HG03060 (cell line): Measurements from ENCODE around the gene ZC3H18.

Source experiments
- ATAC-seq: cut with Tn5 transposase; IDR thresholded peaks from one replicate; pipeline ENCODE4 v1.9.1; 2021; ENCODE audit warnings: low read depth, moderate number of reproducible peaks; ENCODE audit not compliant: unreplicated experiment

Gene ZC3H18

DNA sequence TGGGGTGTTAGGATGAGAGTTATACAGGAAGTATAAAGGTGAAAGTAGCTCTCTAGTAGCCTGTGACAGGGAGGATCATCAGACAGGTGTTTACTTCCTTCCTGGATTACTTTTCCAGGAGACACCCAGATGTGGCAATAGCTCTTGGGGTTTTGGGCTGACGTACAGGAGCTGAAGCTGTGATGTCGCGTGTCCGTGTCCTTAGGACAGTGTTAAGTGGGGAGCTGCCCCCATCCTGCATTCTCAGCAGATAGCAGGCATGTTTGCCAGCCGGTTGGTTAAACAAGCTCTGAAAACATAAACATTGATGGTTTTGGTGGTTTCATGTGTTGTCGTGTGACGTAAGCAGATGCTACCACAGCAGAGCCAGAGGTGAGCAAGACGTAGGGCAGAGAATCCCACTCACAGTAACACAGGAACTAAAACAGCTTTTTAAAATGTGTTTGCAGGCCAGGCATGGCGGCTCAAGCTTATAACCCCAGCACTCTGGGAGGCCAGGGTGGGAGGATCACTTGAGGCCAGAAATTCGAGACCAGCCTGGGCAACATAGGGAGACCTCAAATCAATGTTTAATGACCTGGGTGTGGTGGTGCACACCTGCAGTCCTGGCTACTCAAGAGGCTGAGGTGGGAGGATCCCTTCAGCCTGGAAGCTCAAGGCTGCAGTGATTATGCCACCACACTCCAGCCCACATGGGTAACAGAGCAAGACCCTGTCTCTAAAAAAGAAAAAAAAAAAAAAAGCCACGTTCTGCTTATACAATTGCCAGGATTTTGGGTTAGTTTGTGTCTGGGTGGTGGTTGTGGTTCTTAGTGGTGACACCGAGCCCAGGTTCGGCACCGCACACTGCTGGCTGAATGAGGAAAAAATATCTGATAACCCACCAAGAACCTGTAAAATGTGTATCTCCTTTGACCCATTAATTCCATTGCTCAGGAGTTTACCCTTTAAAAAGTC, 49.9 kb downstream of the ZC3H18 start:
- no peak for ATAC-seq

DNA sequence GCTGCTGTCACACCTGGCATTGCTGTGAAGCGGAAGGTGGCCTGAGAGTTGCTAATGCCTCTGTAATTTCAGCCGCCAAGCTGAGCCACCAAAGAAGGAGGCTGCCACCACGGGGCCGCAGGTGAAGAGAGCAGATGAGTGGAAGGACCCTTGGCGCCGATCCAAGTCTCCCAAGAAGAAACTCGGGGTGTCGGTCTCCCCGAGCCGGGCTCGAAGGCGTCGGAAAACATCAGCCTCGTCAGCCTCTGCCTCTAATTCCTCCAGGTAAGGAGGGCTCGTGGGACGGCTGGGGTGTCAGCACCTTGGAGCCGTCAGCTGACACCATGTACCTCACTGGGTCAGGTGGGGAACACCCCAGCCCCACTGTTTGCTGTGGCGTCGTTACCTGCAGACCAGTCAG, 51.9 kb downstream of the ZC3H18 start:
- no peak for ATAC-seq

DNA sequence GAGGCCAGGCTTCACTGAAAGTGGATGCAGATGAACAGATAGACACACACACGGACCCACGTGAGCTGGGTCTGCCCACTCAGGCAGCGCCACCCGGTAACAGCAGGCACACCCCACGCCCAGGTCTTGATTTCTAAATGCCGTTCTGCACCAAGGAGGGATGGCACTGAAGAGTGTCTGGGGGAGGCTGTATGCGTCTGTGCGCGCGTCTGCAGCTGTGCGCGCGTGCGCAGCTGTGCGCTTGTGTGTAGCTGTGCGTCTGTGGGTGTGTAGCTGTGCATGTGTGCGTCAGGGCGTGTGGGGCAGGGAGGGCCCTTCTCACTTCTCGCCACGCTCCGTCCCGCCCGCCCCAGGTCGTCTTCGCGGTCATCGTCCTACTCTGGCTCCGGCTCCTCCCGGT, 52.7 kb downstream of the ZC3H18 start:
- ATAC-seq: no peak

DNA sequence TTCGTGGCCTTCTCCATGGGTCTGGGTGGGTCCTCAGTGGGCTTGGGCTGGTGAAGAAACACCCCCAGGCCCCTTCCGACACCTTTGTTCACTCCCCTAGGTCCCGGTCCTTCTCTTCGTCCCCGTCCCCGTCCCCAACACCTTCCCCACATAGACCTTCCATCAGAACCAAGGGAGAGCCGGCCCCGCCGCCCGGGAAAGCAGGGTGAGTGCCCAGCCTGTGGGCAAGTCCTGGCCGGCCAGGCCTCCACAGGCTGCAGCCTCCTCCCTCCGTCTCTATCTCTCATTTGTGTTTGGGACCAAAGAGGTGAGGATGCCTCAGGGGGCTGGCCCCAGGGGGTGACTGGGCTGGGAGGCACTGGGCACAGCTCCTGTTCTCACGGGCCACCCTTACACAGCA, 53.7 kb downstream of the ZC3H18 start:
- no peak for ATAC-seq

DNA sequence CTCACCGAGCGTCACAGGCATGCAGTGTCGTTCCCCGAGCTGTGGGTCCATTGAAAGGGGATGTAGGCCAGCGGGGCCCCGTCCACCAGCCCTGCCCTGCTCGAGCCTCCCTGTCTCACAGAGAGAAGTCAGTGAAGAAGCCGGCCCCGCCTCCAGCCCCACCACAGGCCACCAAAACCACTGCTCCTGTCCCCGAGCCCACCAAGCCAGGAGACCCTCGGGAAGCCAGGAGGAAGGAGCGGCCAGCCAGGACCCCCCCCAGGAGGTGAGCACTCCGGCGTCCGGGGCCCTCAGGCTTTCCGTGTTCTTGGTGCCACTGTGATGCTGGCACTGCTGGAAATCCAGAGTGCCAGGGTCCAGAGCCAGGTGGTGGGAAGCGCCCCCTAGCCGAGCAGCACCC, 54.3 kb downstream of the ZC3H18 start:
- ATAC-seq: no peak

DNA sequence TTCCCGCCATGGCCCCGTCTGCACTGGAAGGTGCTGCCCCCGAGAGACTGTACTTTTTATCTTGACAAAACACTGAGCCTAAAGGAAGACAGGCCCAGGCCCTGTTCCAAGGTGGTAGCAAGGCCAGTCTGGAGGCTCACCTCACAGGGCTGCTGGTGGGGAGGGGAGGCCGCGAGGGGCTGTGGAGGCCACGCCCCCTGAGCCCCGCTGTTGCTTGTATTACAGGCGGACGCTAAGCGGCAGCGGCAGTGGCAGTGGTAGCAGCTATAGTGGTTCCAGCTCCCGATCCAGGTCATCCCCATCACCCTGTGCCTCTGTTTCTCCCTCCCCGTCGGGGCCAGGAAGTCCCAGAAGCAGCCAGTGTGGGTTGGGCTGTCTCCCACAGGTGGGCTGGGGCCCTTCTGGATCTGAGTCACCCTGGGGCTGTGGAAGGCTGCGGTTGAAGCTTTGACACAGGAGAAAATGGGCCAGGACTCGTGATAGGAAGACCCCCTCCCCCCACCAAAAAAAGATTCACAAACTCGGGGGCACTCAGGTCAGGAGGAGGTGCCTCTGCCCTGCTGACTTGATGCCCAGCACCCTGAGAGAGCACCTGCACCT, 54.9 kb downstream of the ZC3H18 start:
- ATAC-seq: no peak

DNA sequence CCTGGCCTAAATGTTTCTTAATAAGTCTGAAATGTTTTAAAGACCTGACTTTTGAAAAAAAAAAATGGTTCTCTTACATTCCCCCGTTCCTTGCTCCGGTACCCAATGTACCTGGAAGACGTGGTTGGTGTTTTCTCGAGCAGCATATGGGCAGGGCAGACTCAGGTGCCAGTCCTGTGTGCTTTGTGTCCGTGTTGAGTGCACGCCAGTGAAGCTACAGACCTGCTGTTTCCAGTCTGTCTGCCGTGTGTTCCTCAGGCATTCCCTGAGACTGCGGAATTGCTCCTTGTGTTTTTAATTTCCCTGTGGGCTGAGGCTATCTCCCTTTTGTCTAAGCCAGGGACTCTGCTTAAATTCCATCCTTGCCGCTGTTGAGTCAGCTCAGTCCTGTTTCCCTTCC, 56.4 kb downstream of the ZC3H18 start:
- no peak for ATAC-seq

DNA sequence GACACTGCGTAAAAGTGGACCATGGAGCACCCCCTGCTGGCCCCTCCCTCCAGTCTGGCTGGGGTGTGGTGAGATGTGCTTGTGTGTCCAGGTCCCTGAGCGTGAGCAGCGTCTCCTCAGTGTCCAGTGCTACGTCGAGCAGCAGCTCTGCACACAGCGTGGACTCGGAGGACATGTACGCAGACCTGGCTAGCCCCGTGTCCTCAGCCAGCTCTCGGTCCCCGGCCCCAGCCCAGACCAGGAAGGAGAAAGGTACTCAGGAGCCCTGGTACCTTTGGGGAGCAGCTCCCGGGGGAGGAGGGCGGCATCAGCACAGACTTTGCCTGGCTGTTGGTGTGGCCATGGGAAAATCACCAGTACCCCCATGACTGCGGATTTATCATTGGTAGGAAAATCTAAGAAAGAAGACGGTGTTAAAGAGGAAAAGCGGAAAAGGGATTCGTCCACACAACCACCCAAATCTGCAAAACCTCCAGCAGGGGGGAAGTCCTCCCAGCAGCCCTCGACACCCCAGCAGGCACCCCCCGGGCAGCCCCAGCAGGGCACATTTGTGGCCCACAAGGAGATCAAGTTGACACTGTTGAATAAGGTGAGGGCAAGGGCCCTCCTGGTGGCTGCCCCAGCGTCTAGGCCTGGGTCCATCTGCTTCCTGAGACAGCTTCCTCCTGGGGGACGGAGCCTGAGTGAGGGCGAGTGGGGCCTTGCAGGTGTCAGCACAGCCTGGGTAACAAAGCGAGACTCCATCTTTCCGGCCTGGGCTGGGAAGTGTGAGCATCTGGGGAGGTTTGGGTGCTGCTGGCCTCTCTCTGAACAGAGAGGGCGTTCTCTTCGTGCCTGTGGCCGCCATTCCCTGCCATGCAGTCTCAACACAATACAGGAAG, 57.6 kb downstream of the ZC3H18 start:
- ATAC-seq: no peak

DNA sequence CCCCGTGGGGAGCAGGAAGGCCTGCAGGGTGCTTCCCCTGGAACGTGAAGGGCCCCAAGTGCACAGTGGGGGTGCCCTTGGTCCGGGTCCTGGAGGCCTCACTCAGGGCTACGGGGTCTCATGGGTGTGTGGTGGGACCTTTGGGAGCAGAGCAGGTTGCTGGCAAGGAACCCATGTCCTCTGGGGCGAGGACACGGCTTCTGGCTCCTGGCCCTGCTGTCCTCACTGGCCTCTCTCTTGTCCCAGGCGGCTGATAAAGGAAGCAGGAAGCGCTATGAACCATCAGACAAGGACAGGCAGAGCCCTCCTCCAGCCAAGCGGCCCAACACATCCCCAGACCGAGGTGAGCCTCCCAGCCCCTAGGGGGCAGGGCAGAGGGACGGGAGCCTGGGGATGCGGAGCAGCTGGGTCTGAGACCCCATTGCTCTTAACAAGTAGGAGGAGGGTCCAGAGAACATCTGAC, 58.3 kb downstream of the ZC3H18 start:
- ATAC-seq: no peak

DNA sequence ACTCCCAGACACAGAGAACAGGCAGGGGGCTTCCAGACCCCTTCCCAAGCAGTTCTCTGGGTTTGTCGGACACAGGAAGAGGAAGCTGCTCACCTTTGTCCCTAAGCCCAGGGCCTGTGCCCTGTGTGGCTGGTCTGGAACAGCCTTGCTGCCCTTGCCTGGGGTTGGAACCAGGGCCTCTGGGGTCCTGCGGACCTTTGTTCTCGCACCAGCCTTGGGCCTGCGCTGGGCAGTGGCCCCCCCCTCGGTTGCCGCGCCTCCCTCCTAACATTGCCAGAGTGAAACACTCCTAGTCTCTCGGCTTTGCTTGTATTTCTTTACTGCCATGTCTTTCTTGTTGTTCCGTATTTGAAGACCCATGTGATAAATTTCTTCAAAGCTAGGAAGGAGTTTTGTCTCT, 59.6 kb downstream of the ZC3H18 start:
- ATAC-seq: no peak

DNA sequence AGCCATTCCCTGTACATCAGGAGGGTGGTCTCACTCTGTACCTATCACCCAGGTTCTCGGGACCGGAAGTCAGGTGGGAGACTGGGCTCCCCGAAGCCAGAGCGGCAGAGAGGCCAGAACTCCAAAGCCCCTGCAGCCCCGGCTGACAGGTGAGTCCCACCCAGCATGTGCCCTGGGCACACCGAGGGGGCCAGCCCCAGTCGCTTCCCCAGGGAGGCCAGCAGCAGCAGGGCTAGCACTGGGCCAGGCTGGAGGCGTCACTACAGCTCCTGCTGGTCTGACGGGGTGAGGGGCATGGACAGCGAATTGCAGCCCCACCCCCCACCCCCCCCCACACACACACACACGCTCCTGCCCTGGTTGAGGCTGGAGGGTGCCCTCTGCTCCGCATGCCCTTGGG, 60.2 kb downstream of the ZC3H18 start:
- no peak for ATAC-seq

DNA sequence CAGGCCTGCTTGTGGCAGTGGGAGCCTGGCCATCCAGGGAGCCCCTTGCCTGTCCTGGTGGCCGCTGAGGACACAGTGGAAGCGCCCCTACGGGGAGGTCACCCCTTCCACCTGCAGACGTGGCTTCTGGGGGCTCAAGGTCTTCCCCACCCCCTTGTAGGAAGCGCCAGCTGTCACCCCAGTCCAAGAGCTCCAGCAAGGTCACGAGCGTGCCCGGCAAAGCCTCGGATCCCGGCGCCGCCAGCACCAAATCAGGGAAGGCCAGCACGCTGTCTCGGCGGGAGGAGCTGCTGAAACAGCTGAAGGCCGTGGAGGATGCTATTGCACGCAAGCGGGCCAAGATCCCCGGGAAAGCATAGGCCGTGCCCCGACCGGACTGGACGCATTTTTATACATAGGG, 60.7 kb downstream of the ZC3H18 start:
- no peak for ATAC-seq

DNA sequence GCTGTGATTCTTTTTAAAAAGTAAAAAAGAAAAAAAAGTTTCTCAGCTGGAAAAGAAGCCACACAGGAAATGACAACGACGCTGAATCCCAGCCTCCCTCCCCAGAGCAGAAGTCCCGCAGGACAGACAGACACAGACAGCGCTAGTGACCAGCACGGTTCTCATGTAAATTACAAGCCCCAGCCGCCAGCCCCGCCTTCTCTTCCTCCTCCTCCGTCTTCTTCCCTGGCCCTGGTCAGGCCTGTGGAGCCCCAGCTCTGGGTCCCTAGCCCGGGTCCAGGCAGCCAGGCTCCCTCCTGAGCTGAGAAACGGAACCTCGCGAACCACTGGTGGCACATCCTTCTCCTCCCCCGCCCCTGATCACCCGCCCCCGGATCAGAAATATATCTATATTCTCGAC, 61.2 kb downstream of the ZC3H18 start:
- ATAC-seq: no peak

DNA sequence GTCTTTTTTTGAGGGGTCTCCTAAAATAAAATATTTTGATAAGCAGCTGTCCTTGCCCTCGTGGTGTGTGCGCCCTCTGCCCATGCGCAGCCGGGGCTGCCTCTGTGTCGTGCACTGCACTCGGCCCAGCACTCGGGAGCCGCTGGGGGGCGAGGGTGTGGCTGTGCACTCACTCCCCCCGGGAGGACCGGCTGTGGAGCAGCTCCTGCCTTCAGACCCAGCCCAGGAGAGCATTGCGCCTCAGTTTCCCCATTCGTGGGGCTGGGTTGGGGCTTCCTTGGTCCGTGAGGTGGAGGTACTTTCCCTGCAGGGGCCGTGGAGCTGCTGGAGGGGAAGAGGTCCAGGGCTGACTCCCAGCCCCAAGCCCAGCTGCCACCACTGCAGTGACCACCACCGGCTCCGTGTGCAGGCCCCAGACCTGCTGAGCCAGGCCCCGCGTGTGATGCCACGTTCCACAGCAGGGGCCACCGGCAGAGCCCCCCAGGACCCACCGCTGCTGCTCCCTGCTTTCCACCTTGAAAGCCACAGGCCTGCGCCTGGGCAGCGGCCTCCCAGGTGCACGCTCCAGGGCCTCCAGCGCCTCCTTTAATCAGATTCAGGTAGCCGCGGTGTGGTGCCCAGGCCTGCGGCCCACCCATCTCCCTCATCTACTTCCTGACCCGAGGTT, 61.9 kb downstream of the ZC3H18 start:
- no peak for ATAC-seq

DNA sequence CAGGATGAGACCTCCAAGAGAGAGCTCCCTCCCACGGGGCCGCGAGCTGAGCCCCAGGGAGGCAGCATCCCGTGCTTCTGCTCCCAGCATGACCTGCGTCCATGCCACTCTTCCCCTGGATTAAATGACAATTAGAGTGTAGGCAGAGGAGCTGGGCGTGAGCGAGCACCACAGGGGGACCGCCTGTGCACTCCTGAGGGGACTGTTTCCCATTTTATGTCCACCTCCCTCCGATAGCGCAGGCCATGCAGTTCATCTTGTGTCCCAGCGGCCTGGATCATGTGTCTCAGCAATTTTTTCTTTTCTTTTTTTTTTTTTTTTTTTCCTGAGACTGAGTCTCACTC, 62.4 kb downstream of the ZC3H18 start:
- no peak for ATAC-seq

DNA sequence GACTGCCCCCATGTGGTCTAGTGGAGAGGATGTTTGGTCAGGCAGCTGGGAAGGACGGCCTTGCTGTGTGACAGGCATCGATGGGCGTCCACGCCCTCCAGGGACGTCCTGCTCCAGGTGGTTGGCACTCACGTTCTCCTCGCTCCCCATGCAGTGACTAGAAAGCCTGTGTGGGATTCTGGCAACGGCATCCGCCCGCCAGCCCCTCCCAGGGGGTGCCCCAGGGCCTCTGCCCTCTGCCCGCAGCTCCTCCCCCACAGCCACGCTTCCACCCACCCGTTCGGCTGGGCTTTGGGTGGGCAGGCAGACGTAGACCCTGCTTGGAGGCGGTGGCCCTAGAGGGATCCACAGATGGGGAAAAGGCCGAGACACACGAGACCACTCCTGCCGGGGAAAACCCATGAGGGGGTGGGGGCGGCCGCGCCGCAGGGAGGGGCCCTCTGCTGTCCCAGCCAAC, 63.5 kb downstream of the ZC3H18 start:
- ATAC-seq: peak; percentile 16

DNA sequence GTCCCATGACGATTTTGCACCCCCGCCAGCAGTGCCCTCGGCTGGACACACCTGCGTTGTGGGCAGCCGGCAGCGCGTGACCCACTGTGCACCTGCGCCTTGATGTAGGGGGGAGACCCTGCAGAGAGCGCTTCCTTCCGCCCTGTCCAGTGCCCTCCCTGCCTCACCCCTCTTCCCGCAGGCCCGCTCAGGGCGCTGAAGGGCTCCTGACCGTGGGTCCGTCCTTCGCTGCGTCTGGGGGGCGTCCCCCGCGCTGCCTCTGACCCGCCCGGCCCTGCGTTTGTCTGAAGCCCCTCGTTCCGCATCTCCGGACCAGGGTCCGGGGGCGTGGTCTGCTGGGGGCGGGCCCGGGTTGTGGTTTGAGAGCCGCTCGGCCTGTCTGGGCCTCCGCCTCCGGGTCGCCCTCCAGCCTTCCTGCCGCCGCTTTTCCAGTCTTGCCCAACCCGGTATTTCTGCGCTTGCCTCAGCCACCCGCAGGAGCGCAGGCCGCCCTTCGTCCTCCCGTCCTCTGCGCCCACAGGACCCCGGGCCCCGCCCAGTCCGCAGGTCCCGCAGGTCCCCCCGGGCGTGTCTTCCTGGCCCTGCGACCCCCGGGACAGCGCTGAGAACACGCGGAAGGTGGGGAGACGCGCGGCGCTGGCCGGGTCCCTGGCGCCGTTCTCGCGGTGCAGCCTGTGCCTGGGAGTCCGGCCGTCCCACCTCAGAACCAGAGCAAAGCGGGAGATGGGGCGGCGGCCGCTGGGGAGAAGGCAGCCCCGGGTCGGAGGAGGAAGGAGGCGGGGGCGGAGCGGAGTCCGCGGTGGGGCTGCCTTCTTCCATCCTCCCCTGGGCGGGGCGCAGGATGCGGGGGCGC, 64.2 kb downstream of the ZC3H18 start:
- ATAC-seq: peak; percentile 37

DNA sequence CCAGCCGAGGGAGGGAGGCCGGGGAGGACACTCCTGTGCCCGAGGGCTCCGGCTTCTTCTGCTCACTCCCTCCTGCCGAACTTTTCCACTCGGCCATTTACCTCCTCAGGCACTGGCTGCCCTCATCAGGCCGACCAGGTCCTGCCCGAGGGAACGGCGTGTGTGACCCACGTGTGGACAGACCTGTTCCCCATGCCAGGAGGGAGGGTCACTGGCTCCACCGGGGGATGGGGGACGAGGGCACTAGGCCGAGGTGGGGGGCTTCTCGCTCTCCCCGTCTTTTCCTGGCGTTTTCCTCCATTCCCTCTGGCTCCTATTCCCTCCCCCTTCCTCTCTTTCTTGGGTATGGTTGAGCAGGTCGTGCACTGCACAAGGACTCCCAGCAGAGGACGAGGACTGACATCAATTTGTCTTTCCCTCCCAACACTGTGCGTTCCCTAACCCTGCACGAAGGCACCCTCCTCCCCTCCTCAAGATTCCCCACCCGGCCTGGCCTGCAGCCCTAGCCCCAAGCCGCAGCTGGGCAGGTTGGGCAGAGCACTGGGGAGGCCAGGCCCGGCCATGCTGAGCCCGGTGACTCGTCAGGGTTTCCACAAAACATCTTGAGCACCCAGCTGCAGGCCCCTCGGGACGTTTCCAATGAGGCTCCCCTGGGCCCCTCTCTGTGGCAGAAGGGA, 64.9 kb downstream of the ZC3H18 start:
- ATAC-seq: no peak

DNA sequence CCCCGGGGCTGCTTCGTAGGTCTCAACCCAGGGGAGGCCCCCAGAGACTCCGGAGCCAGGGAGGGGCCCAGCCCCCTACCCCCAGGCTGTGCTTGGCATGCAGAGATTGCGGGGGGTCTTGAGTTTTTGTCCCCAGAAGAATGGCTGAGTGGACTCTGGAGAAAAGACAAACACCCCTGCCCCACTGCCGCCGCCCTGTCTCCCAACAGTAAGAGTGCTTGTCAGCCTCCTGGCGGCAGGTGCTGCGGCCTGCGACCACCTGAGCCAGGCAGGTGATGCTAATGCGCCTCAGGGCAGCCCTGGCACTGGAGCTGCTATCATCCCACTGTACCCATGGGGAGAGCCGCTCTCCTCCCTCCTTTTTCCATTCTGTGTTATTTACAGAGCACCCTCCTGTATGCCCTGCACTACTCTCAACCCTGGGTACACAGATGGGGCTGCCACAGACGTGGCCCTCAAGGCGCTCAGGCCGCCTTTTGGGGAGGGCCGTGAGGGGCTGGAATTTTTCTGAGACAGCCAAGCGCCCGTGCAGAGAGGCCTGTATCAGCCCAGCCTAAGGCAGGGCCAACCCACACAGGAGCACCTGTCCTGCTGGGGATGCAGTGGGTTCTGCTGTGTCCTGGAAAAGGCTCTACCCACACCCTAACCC, 65.6 kb downstream of the ZC3H18 start:
- no peak for ATAC-seq
